NCI-H1930 (cell line): ENCODE measurements around the gene FXYD4.

Experiments
- DNase-seq, 2 experiments: peaks; one replicate each; lab custom pipeline; 2025; lab: John Stamatoyannopoulos, UW

Gene FXYD4

GRCh38 chr10:43344051-43344450 lies 27.4 kb upstream of the FXYD4 start:
- no peak for DNase-seq

- DNase-seq: no peak
These were observed 23.4 kb upstream of the FXYD4 start for GRCh38 chr10:43347997-43348396.

GRCh38 chr10:43348511-43349312 lies 22.7 kb upstream of the FXYD4 start:
- peak; percentile 28 to 31 for DNase-seq

- DNase-seq: no peak
These were observed 21.3 kb upstream of the FXYD4 start for GRCh38 chr10:43350156-43350555.

GRCh38 chr10:43350686-43351085 lies 20.8 kb upstream of the FXYD4 start:
- DNase-seq: no peak

- DNase-seq: no peak
These were observed 20.1 kb upstream of the FXYD4 start for GRCh38 chr10:43351301-43351700.

- no peak for DNase-seq
These were observed 18.5 kb upstream of the FXYD4 start for GRCh38 chr10:43352951-43353350.

- DNase-seq: peak; percentile 2 to 16
These were observed 17.7 kb upstream of the FXYD4 start for GRCh38 chr10:43353495-43354329.

GRCh38 chr10:43354330-43354635 lies 17.2 kb upstream of the FXYD4 start:
- DNase-seq: no peak

- no peak for DNase-seq
These were observed 16.5 kb upstream of the FXYD4 start for GRCh38 chr10:43354879-43355380.

GRCh38 chr10:43355749-43356371 lies 15.6 kb upstream of the FXYD4 start:
- DNase-seq: no peak

GRCh38 chr10:43360086-43360485 lies 11.3 kb upstream of the FXYD4 start:
- DNase-seq: no peak

- no peak for DNase-seq
These were observed 9.8 kb upstream of the FXYD4 start for GRCh38 chr10:43361547-43362190.

- DNase-seq: peak; percentile 73 to 82
These were observed 9.1 kb upstream of the FXYD4 start for GRCh38 chr10:43362191-43362839.

GRCh38 chr10:43365001-43365400 lies 6.4 kb upstream of the FXYD4 start:
- no peak for DNase-seq

GRCh38 chr10:43369921-43370320 lies 1.5 kb upstream of the FXYD4 start:
- no peak for DNase-seq

- no peak for DNase-seq
These were observed 693 bp upstream of the FXYD4 start for GRCh38 chr10:43370671-43371215.

- no peak for DNase-seq
These were observed 1.4 kb downstream of the FXYD4 start for GRCh38 chr10:43372765-43373361.

- no peak for DNase-seq
These were observed 2.0 kb downstream of the FXYD4 start for GRCh38 chr10:43373461-43373860.

- no peak for DNase-seq
These were observed 2.8 kb downstream of the FXYD4 start for GRCh38 chr10:43374194-43374593.
